Neural cell (in vitro differentiated cells): ENCODE results near the gene GNA12. TPM values are rescaled to one million over a fixed set of nuclear protein-coding genes. Genes with fewer than 3 reads are reported as not detected.

ENCODE experiments used
- H2AFZ ChIP-seq: fragments of 200-600, 300-800 bp; sonication (generic), shearing (Covaris generic); 2 replicates; pipeline ENCODE4 v1.6.0; 2014; ENCODE audit warnings: low read depth, mild to moderate bottlenecking, antibody characterized with exemption, low read length, moderate library complexity
- H3F3A ChIP-seq: fragments of 200-600 bp; shearing (Covaris generic); 2 replicates; pipeline ENCODE4 v1.6.1; 2016; ENCODE audit warnings: mild to moderate bottlenecking, moderate library complexity, mixed read lengths, antibody characterized with exemption, low read length; ENCODE audit not compliant: insufficient read depth, poor library complexity, severe bottlenecking
- H3K27ac ChIP-seq: fragments of 200-600, 300-800 bp; sonication (generic), shearing (Covaris generic); 2 replicates; pipeline ENCODE4 v1.5.1; 2014; ENCODE audit warnings: mild to moderate bottlenecking, low read length, moderate library complexity
- H3K27me3 ChIP-seq: fragments of 300-800, 200-600 bp; sonication (generic), shearing (Covaris generic); 2 replicates; pipeline ENCODE4 v1.6.0; 2014; ENCODE audit warnings: mild to moderate bottlenecking, low read depth, low read length, moderate library complexity; ENCODE audit not compliant: insufficient read depth
- H3K36me3 ChIP-seq: fragments of 300-800, 200-600 bp; sonication (generic), shearing (Covaris generic); 2 replicates; pipeline ENCODE4 v1.5.1; 2014; ENCODE audit warnings: mild to moderate bottlenecking, antibody characterized with exemption, low read length, moderate library complexity; ENCODE audit not compliant: insufficient read depth
- H3K4me2 ChIP-seq: fragments of 300-800, 200-600 bp; sonication (generic), shearing (Covaris generic); 2 replicates; pipeline ENCODE4 v1.6.0; 2014; ENCODE audit warnings: mild to moderate bottlenecking, low read length
- H3K4me3 ChIP-seq: fragments of 300-800, 200-600 bp; sonication (generic), shearing (Covaris generic); 2 replicates; pipeline ENCODE4 v1.5.1; 2014; ENCODE audit warnings: mild to moderate bottlenecking, low read length, moderate library complexity
- H3K79me2 ChIP-seq: fragments of 200-600 bp; shearing (Covaris generic); replicated peaks from 2 replicates; pipeline ENCODE4 v1.6.0; 2014; ENCODE audit warnings: mild to moderate bottlenecking, low read length, moderate library complexity; ENCODE audit not compliant: insufficient read depth
- H3K9ac ChIP-seq: fragments of 300-800, 200-600 bp; sonication (generic), shearing (Covaris generic); 2 replicates; pipeline ENCODE4 v1.6.1; 2016; ENCODE audit warnings: mild to moderate bottlenecking, low read length, mixed read lengths
- H3K9me2 ChIP-seq: fragments of 200-600 bp; shearing (Covaris generic); 2 replicates; pipeline ENCODE4 v1.6.1; 2016; ENCODE audit warnings: mild to moderate bottlenecking, low read length, mixed read lengths; ENCODE audit not compliant: insufficient read depth
- H3K9me3 ChIP-seq: fragments of 200-600, 300-800 bp; sonication (generic), shearing (Covaris generic); 2 replicates; pipeline ENCODE4 v1.6.1; 2016; ENCODE audit warnings: mild to moderate bottlenecking, mixed run types, low read length, moderate library complexity, mixed read lengths
- H4K20me1 ChIP-seq: fragments of 200-600 bp; shearing (Covaris generic); 2 replicates; pipeline ENCODE4 v1.6.1; 2016; ENCODE audit warnings: mild to moderate bottlenecking, mixed run types; ENCODE audit not compliant: insufficient read depth
- EP300 ChIP-seq: fragments of 450-650 bp; conservative IDR thresholded peaks from 2 replicates; pipeline ENCODE4 v1.6.1; 2014; ENCODE audit warnings: antibody characterized with exemption, mild to moderate bottlenecking, moderate library complexity; ENCODE audit not compliant: poor library complexity, severe bottlenecking
- EZH2 ChIP-seq: fragments of 200-600, 300-800 bp; shearing (Covaris generic), sonication (generic); IDR thresholded peaks from 2 replicates; pipeline ENCODE4 v1.6.1; 2014; ENCODE audit warnings: antibody characterized with exemption, low read length, borderline replicate concordance, mild to moderate bottlenecking; ENCODE audit not compliant: insufficient read depth, poor library complexity, severe bottlenecking
- MXI1 ChIP-seq: fragments of 450-650 bp; conservative IDR thresholded peaks from 2 replicates; pipeline ENCODE4 v1.6.1; 2014; ENCODE audit warnings: antibody characterized with exemption, mild to moderate bottlenecking; ENCODE audit not compliant: poor library complexity, severe bottlenecking
- POLR2AphosphoS5 ChIP-seq: IDR thresholded peaks from 2 replicates; pipeline ENCODE4 v1.6.1; 2012
- RAD21 ChIP-seq: fragments of 450-650 bp; conservative IDR thresholded peaks from 2 replicates; pipeline ENCODE4 v1.6.1; 2014; ENCODE audit warnings: antibody characterized with exemption, mild to moderate bottlenecking, moderate library complexity
- SMC3 ChIP-seq: fragments of 450-650 bp; conservative IDR thresholded peaks from 2 replicates; pipeline ENCODE4 v1.6.1; 2014; ENCODE audit warnings: antibody characterized with exemption, mild to moderate bottlenecking, moderate library complexity; ENCODE audit not compliant: poor library complexity
- TAF1 ChIP-seq: IDR thresholded peaks from 2 replicates; pipeline ENCODE4 v1.6.1; 2012; ENCODE audit warnings: low read depth
- polyA plus RNA-seq: library from polyadenylated mRNA; depleted of rRNA; stranded (reverse); fragments of >200 nt; gene quantifications from 2 replicates; pipeline ENCODE4 v1.2.3, GENCODE V29; 2014
- TF ChIP-seq, protein P1 (sequence below): IDR thresholded peaks from 2 replicates; pipeline ENCODE4 v1.6.1; 2012; ENCODE audit warnings: borderline replicate concordance
- TF ChIP-seq, protein P2 (sequence below): fragments of 450-650 bp; IDR thresholded peaks from 2 replicates; pipeline ENCODE4 v1.5.1; 2014; ENCODE audit warnings: antibody characterized with exemption, mild to moderate bottlenecking, moderate library complexity; ENCODE audit not compliant: poor library complexity, severe bottlenecking

The GNA12 gene
- polyA plus RNA-seq, 1 donor from 2014 or later = 15.5 TPM

DNA sequence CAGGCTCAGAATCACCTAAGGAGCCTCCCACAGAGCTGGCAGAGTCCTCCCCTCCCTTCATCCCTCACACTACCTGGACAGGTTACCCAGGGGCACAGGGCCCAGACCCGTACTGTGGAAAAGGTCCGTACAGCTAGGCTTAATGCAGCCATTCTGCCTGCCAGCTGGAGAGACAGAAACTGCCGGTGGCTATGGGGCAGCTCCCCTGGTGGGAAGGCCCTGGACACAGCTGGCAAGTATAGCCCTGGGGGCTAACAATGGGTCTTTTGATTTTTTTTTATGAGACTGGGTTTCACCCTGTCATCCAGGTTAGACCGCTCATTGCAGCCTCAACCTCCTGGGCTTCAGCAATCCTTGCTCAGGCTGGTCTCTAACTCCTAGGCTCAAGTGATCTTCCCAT, 68.3 kb downstream of the GNA12 start:
- Histone ChIP-seq H3F3A (no peaks in the 10 kb centered on the region), H2AFZ (no peak overlapping the region), H3K4me3 (no peak overlapping the region), H3K27me3 (no peaks in the 10 kb centered on the region), H3K27ac (no peak overlapping the region), H3K9me3 (no peaks in the 10 kb centered on the region), H3K79me2 (no peaks in the 10 kb centered on the region), H3K36me3 (peaks cover 11% of the 10 kb centered on the region), H3K9me2 (no peaks in the 10 kb centered on the region), H4K20me1 (no peaks in the 10 kb centered on the region), H3K4me2 (no peak overlapping the region), H3K9ac (no peak overlapping the region)
- TF ChIP-seq POLR2AphosphoS5 = no peak
- no peak for TF ChIP-seq RAD21
- TF ChIP-seq EZH2 = no peak

DNA sequence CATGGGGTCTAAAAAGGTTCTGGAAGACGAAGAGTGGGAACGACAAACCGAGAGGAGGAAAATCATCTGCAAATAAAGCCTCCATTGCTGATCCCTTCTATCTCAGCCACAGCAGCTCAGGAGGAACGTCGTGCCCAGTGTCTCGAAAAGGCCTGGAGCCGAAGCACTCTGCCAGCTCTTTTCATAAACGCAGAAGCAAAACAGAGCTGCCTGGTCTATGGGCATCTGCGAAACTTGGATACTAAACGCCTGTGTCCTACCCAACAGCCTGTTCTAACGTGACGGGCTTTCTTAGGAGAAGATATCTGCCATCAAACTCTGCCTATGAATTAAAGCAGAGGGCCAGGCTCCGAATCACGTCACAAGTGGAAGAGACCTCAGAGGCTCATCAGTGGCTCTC, 68.7 kb downstream of the GNA12 start:
- H3K9ac ChIP-seq = no peak overlapping the region
- TF ChIP-seq EP300 = no peak
- no peak for TF ChIP-seq SMC3
- no peak for TF ChIP-seq RAD21
- TF ChIP-seq, protein P1, sequence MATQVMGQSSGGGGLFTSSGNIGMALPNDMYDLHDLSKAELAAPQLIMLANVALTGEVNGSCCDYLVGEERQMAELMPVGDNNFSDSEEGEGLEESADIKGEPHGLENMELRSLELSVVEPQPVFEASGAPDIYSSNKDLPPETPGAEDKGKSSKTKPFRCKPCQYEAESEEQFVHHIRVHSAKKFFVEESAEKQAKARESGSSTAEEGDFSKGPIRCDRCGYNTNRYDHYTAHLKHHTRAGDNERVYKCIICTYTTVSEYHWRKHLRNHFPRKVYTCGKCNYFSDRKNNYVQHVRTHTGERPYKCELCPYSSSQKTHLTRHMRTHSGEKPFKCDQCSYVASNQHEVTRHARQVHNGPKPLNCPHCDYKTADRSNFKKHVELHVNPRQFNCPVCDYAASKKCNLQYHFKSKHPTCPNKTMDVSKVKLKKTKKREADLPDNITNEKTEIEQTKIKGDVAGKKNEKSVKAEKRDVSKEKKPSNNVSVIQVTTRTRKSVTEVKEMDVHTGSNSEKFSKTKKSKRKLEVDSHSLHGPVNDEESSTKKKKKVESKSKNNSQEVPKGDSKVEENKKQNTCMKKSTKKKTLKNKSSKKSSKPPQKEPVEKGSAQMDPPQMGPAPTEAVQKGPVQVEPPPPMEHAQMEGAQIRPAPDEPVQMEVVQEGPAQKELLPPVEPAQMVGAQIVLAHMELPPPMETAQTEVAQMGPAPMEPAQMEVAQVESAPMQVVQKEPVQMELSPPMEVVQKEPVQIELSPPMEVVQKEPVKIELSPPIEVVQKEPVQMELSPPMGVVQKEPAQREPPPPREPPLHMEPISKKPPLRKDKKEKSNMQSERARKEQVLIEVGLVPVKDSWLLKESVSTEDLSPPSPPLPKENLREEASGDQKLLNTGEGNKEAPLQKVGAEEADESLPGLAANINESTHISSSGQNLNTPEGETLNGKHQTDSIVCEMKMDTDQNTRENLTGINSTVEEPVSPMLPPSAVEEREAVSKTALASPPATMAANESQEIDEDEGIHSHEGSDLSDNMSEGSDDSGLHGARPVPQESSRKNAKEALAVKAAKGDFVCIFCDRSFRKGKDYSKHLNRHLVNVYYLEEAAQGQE = no peak
- no peak for TF ChIP-seq TAF1
- TF ChIP-seq EZH2 = no peak
- TF ChIP-seq, protein P2, sequence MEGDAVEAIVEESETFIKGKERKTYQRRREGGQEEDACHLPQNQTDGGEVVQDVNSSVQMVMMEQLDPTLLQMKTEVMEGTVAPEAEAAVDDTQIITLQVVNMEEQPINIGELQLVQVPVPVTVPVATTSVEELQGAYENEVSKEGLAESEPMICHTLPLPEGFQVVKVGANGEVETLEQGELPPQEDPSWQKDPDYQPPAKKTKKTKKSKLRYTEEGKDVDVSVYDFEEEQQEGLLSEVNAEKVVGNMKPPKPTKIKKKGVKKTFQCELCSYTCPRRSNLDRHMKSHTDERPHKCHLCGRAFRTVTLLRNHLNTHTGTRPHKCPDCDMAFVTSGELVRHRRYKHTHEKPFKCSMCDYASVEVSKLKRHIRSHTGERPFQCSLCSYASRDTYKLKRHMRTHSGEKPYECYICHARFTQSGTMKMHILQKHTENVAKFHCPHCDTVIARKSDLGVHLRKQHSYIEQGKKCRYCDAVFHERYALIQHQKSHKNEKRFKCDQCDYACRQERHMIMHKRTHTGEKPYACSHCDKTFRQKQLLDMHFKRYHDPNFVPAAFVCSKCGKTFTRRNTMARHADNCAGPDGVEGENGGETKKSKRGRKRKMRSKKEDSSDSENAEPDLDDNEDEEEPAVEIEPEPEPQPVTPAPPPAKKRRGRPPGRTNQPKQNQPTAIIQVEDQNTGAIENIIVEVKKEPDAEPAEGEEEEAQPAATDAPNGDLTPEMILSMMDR = no peak
- TF ChIP-seq MXI1 = no peak
- no peak for TF ChIP-seq POLR2AphosphoS5
- no peak overlapping the region for H3K4me2 ChIP-seq
- no peak overlapping the region for H3K27ac ChIP-seq
- H3K9me3 ChIP-seq = no peaks in the 10 kb centered on the region
- no peaks in the 10 kb centered on the region for H4K20me1 ChIP-seq
- H3K27me3 ChIP-seq = no peaks in the 10 kb centered on the region
- no peaks in the 10 kb centered on the region for H3F3A ChIP-seq
- H2AFZ ChIP-seq = no peak overlapping the region
- H3K9me2 ChIP-seq = no peaks in the 10 kb centered on the region
- no peaks in the 10 kb centered on the region for H3K79me2 ChIP-seq
- H3K36me3 ChIP-seq = peaks cover 11% of the 10 kb centered on the region
- no peak overlapping the region for H3K4me3 ChIP-seq

DNA sequence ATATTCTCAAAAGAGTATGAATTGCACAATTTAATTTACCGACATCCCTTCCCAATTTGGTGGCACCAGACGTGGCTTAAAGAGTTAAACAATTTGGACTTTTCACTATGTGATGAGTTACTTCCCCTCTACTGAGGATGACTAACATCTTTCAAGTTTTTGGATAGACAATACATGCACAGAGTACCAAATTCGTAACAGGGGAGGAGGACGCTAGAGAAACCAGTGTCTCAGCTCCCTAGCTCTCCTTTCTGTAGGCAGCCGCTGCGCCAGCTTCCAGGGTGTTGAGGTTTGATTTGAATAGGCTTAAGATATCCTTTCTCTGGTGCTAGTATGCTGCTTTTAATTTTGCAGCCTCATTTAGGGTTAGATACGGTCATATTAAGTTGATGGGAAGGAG, 69.2 kb downstream of the GNA12 start:
- no peak overlapping the region for H3K4me3 ChIP-seq
- TF ChIP-seq EZH2 (no peak), TAF1 (no peak), POLR2AphosphoS5 (no peak), RAD21 (no peak), SMC3 (no peak), MXI1 (no peak), EP300 (no peak)
- TF ChIP-seq, protein P2 = no peak
- TF ChIP-seq, protein P1 = no peak
- no peaks in the 10 kb centered on the region for H3K27me3 ChIP-seq
- H2AFZ ChIP-seq = no peak overlapping the region
- no peaks in the 10 kb centered on the region for H3F3A ChIP-seq
- H3K9me2 ChIP-seq = no peaks in the 10 kb centered on the region
- no peaks in the 10 kb centered on the region for H3K79me2 ChIP-seq
- H3K9me3 ChIP-seq = no peaks in the 10 kb centered on the region
- peaks cover 11% of the 10 kb centered on the region for H3K36me3 ChIP-seq
- no peaks in the 10 kb centered on the region for H4K20me1 ChIP-seq
- H3K9ac ChIP-seq = no peak overlapping the region
- no peak overlapping the region for H3K4me2 ChIP-seq
- no peak overlapping the region for H3K27ac ChIP-seq
